Upper lobe of left lung (tissue), 6 donors: ENCODE measurements around the gene THBS1. TPM values are rescaled to one million over a fixed set of nuclear protein-coding genes. Genes with fewer than 3 reads are reported as not detected.

ENCODE experiments used
- ATAC-seq, 2 donors: fragments of 200-7000 bp; cut with Tn5 transposase; one replicate each; pipeline ENCODE4 v1.9.1; 2022; ENCODE audit warnings: mild to moderate bottlenecking in 2 of 2, moderate library complexity in 2 of 2; ENCODE audit not compliant: low FRiP score in 2 of 2
- DNase-seq, 2 donors: peaks; one replicate each; pipeline ENCODE4 v3.0.0-alpha.2; 2019 to 2020
- H3K27ac ChIP-seq, 4 donors: fragments of 200-600 bp; sonication (generic); one replicate each; pipeline ENCODE4 v1.5.1; 2016 to 2019
- H3K27me3 ChIP-seq, 4 donors: fragments of 200-600 bp; sonication (generic); one replicate each; pipeline ENCODE4 v1.5.1; 2017 to 2019
- H3K36me3 ChIP-seq, 4 donors: fragments of 200-600 bp; sonication (generic); one replicate each; pipeline ENCODE4 v1.5.1; 2016 to 2019
- H3K4me1 ChIP-seq, 4 donors: fragments of 200-600 bp; sonication (generic); one replicate each; pipeline ENCODE4 v1.5.1; 2018 to 2019
- H3K4me3 ChIP-seq, 4 donors: fragments of 200-600 bp; sonication (generic); one replicate each; pipeline ENCODE4 v1.5.1; 2017 to 2019; ENCODE audit warnings: mild to moderate bottlenecking in 2 of 4, moderate library complexity in 1 of 4
- H3K9me3 ChIP-seq, 4 donors: fragments of 200-600 bp; sonication (generic); one replicate each; pipeline ENCODE4 v1.5.1; 2018 to 2019
- EP300 ChIP-seq, 4 donors: sonication (generic); formaldehyde crosslinking; IDR thresholded peaks; one replicate each; pipeline ENCODE4 v1.5.1; 2017; ENCODE audit warnings: antibody characterized with exemption in 4 of 4, control low read depth in 2 of 4
- POLR2A ChIP-seq, 4 donors: fragments of 450-650 bp; IDR thresholded peaks; one replicate each; pipeline ENCODE4 v1.5.1; 2016 to 2017; ENCODE audit warnings: antibody characterized with exemption in 4 of 4, mild to moderate bottlenecking in 2 of 4
- POLR2AphosphoS5 ChIP-seq, 2 donors: sonication (generic); formaldehyde crosslinking; IDR thresholded peaks; one replicate each; pipeline ENCODE4 v1.5.1; 2017; ENCODE audit warnings: antibody characterized with exemption in 2 of 2
- WGBS, 2 donors: methylation state at CpG; one replicate each; pipeline ENCODE4 v1.1.5; 2017 to 2018; 5-methylcytosine and 5-hydroxymethylcytosine counted together
- total RNA-seq, 6 donors: library from RNA; depleted of rRNA in 4 of 6; stranded (reverse); fragments of >200 nt in 4 of 6; gene quantifications; one replicate each; pipeline versions ENCODE4 v1.1.0 to v1.2.1, GENCODE V29; 2016 to 2021
- TF ChIP-seq, protein P1 (sequence below), 6 experiments: fragments of 450-650 bp in 4 of 6; fragments of 200-600 bp in 2 of 6; sonication (generic) in 2 of 6; IDR thresholded peaks; one replicate each; pipeline ENCODE4 v1.5.1; 2016 to 2019; ENCODE audit warnings: antibody characterized with exemption in 6 of 6
- donor health status: DM: no; HTN: no; CAD: no; lungs with moderate emphysema.
- donor health status: DM: no; HTN: yes; CAD: no; lungs with severe emphysema.

The THBS1 gene
- total RNA-seq, 6 donors from 2014 or later: 405 to 497 (median 457) TPM

DNA sequence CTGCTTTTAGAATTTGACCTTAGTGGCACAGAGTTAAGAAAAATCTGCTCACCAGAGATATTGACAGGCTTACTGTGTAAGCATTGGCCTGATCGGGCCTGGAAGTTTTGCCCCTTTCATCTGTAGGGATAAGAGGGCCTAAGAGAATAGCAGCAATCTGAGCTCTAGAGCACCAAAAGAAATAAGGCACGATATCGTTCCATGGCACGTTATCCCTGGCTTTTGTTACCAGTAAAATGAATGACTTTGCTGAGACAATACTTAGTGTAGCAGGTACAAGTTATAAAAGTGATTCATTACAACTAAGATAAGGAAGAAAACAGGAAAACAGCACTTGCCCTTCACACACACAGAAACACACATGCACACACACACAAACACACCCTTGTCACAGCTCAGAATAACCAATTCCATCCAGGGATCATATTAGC lies 5.0 kb downstream of the THBS1 start:
- ATAC-seq (no peak), DNase-seq (no peak)
- Histone ChIP-seq H3K9me3 (no peaks in the 10 kb centered on the region), H3K36me3 (peaks cover 2 to 89% (median 48%) of the 10 kb centered on the region in 4 donors), H3K4me3 (peak overlapping the region in 1 of 4 donors; percentile 61), H3K4me1 (peaks cover 0 to 20% (median 11%) of the 10 kb centered on the region in 4 donors), H3K27ac (peak overlapping the region in 2 of 4 donors; percentile 6 to 53), H3K27me3 (no peaks in the 10 kb centered on the region)
- TF ChIP-seq POLR2AphosphoS5 (IDR thresholded peaks at IDR 0.05): peak in 1 of 2 donors; percentile 59
- TF ChIP-seq, protein P1, sequence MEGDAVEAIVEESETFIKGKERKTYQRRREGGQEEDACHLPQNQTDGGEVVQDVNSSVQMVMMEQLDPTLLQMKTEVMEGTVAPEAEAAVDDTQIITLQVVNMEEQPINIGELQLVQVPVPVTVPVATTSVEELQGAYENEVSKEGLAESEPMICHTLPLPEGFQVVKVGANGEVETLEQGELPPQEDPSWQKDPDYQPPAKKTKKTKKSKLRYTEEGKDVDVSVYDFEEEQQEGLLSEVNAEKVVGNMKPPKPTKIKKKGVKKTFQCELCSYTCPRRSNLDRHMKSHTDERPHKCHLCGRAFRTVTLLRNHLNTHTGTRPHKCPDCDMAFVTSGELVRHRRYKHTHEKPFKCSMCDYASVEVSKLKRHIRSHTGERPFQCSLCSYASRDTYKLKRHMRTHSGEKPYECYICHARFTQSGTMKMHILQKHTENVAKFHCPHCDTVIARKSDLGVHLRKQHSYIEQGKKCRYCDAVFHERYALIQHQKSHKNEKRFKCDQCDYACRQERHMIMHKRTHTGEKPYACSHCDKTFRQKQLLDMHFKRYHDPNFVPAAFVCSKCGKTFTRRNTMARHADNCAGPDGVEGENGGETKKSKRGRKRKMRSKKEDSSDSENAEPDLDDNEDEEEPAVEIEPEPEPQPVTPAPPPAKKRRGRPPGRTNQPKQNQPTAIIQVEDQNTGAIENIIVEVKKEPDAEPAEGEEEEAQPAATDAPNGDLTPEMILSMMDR (IDR thresholded peaks at IDR 0.05): no peak
- 70 to 84% methylated on average over 4 of the region's 4 CpGs for WGBS, 2 donors

DNA sequence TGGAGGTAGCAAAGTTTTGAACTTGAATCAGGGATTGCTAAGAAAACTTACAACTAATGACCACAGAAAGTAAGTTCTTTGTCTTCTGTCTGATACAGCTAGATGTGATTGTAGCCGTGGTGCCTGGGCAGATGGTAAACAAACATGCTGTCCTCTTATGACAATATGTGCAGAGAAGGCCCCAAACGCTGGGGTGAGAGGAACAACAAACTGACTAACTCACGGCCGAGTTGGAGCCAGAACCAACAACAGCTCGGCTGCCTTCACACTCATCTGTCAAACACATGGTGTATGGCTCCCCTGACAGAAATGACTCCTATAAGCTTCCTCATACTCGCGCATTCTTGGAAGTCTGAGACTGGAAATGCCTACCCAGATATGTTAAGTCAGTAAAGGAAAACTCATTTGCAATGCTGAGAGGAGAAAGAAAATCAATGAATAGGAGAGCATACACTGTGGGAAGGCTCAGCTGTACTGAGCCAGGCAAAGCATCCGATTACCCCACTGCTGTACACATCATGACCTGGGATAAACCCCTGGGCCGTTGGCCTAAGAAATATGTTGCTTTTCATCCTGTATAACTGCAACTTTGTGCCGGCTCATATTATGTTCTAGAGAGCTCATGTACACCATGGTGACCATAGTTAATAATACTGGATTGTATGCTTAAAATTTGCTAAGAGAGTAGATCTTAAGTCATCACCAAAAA lies 5.7 kb downstream of the THBS1 start:
- peaks cover 8 to 96% (median 54%) of the 10 kb centered on the region in 4 donors for H3K36me3 ChIP-seq
- ATAC-seq (no peak), DNase-seq (no peak)
- peak overlapping the region in 1 of 4 donors; percentile 53 for H3K27ac ChIP-seq
- H3K9me3 ChIP-seq: no peaks in the 10 kb centered on the region
- H3K27me3 ChIP-seq: no peaks in the 10 kb centered on the region
- peak overlapping the region in 1 of 4 donors; percentile 61 for H3K4me3 ChIP-seq
- TF ChIP-seq POLR2A (IDR thresholded peaks at IDR 0.05): no peak
- peak in 1 of 2 donors; percentile 67 for TF ChIP-seq POLR2AphosphoS5 (IDR thresholded peaks at IDR 0.05)
- no peak for TF ChIP-seq EP300 (IDR thresholded peaks at IDR 0.05)
- peaks cover 0 to 15% (median 5%) of the 10 kb centered on the region in 4 donors for H3K4me1 ChIP-seq
- WGBS, 2 donors: 70 to 80% methylated on average over 10 of the region's 10 CpGs

DNA sequence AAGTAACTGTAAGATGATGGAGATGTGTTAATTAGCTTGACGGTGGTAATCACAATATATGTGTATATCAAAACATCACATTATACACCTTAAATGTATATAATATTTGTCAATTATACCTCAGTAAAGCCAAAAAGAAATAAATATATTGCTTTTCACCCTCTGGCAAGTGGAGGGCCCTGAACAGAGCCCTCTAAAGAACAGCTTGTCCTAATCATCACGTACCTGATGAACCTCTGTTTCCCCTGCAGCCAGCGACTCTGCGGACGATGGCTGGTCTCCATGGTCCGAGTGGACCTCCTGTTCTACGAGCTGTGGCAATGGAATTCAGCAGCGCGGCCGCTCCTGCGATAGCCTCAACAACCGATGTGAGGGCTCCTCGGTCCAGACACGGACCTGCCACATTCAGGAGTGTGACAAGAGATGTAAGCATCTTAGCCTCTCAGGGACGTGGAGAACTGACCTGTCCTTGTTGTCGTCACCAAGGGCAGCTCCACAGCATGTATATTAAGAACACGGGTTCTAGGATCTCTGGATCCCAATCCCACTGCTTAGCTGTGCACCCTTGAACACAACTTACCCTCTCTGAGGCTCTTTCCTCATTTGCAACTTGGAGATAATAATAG lies 6.3 kb downstream of the THBS1 start:
- Histone ChIP-seq H3K27ac (no peak overlapping the region), H3K36me3 (peaks cover 8 to 100% (median 55%) of the 10 kb centered on the region in 4 donors)
- WGBS, 2 donors: 93% methylated on average over 17 of the region's 17 CpGs

DNA sequence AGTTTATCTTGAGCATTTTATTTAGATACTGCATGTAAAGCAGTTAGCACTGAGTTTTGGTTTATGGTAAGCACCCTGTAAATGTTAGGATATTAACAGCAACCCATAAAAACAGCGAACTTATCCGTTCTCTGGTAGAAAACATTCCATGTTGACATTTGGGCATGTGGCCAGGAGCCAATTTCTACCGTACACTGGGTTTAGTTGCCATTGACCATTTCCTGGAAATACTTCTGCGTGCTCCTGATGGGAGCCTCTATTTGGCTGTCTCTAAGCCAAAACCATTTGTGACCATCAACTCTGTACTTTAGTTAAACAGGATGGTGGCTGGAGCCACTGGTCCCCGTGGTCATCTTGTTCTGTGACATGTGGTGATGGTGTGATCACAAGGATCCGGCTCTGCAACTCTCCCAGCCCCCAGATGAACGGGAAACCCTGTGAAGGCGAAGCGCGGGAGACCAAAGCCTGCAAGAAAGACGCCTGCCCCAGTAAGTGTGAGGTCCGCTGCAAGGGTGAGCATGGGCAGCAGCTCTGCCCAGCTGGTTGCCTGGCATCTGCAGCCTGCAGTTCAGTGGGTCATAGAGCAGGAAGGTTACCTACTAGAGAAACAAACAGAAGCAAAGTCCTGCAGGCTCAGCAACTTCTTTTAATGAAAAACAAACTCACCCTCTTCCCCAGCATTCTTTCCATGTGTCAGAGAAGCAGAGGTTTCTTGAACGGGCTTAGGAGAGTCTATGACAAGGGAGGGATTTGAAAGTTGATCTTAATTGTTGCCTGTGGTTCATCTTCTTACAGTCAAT lies 7.1 kb downstream of the THBS1 start:
- peaks cover 0 to 11% (median 3%) of the 10 kb centered on the region in 4 donors for H3K4me1 ChIP-seq
- DNase-seq (peak in 1 of 2 donors; percentile 22), ATAC-seq (peak in 1 of 2 donors; percentile 1)
- WGBS, 2 donors: 73 to 75% methylated on average over 13 of the region's 13 CpGs
- TF ChIP-seq EP300 (IDR thresholded peaks at IDR 0.05) (no peak), POLR2AphosphoS5 (IDR thresholded peaks at IDR 0.05) (peak in 1 of 2 donors; percentile 68)
- H3K27me3 ChIP-seq: no peaks in the 10 kb centered on the region
- H3K9me3 ChIP-seq: no peaks in the 10 kb centered on the region
- peaks cover 8 to 100% (median 57%) of the 10 kb centered on the region in 4 donors for H3K36me3 ChIP-seq
- no peak overlapping the region for H3K4me3 ChIP-seq
- H3K27ac ChIP-seq: no peak overlapping the region

More for the DNA sequence above, 6.3 kb downstream of the THBS1 start:
- no peaks in the 10 kb centered on the region for H3K27me3 ChIP-seq
- H3K4me1 ChIP-seq: peaks cover 0 to 15% (median 3%) of the 10 kb centered on the region in 4 donors
- DNase-seq (peak in 1 of 2 donors; percentile 82), ATAC-seq (no peak)
- H3K9me3 ChIP-seq: no peaks in the 10 kb centered on the region
- TF ChIP-seq EP300 (IDR thresholded peaks at IDR 0.05): no peak
- TF ChIP-seq, protein P1 (IDR thresholded peaks at IDR 0.05): no peak
- TF ChIP-seq POLR2AphosphoS5 (IDR thresholded peaks at IDR 0.05): peak; percentile 28 to 73
- no peak overlapping the region for H3K4me3 ChIP-seq

DNA sequence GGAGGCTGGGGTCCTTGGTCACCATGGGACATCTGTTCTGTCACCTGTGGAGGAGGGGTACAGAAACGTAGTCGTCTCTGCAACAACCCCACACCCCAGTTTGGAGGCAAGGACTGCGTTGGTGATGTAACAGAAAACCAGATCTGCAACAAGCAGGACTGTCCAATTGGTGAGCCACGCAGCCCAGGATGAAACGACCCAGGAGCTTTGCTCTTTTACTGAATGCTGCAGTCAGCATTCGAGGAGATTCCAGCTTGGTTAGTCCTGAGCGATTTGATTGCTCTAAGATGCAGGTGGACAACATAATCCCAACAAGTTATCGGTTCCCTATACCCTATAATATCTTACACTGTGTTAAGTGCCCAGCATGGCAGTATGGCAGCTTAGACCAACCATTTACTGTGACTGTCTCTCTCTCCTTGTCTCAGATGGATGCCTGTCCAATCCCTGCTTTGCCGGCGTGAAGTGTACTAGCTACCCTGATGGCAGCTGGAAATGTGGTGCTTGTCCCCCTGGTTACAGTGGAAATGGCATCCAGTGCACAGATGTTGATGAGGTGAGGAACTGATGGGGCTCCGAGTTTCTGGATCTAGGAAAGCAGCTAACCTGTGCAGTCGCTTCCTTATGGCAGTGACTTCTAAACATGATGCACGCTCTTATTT lies 7.8 kb downstream of the THBS1 start:
- H3K4me1 ChIP-seq: peaks cover 0 to 7% (median 3%) of the 10 kb centered on the region in 4 donors
- H3K27me3 ChIP-seq: no peaks in the 10 kb centered on the region
- H3K9me3 ChIP-seq: no peaks in the 10 kb centered on the region
- TF ChIP-seq, protein P1 (IDR thresholded peaks at IDR 0.05): no peak
- peak in 1 of 2 donors; percentile 44 for TF ChIP-seq POLR2AphosphoS5 (IDR thresholded peaks at IDR 0.05)
- no peak overlapping the region for H3K27ac ChIP-seq
- WGBS, 2 donors: 92 to 95% methylated on average over 12 to 13 of the region's 13 CpGs
- no peak overlapping the region for H3K4me3 ChIP-seq
- DNase-seq: no peak
- peaks cover 8 to 100% (median 64%) of the 10 kb centered on the region in 4 donors for H3K36me3 ChIP-seq
- ATAC-seq: no peak
